ENCODE results near the gene EGR2.

The EGR2 gene

DNA sequence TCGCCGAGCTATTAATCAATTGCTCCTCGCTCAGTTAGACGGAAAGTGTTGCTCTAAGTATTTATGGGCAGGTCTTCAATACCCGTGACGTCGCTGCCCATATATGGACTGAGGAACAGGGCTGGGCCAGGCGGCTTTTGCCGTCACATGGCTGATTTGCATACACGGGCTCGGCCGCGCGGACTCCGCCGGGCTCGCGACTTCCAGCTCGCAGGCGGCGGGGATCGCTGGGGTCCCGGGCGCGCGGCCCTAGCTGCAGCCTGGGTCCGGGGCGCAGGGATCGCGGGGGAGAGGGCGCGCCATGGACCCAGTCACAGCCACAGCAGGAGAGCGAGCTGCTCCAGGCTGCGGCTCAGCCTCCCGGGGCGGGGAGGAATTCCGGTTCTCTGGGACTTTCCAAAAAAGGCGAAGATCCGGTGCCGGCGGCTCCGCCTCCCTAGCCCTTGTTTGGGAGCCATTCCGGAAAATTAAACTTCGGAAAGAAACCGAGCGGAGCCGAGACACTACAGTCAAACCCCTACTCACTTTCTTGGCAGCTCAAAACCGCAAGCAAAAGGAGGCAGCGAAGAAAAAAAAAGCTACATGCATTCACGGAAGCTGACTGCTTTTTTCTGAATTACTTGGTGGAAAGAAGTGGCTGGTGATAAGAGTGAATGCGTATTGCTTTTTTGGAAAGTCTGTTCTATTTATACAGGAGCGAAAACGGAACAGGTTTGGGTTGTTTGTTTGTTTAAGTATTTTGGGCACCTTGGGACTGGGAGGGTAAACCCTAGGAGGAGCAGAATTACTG, at the start of gene EGR2:
EGR2 (minus strand) TSS at position 36 of the 790 bp plus-strand sequence. CDS start 337 bp downstream, outside the sequence.
- peak; percentile 98 for DNase-seq (ENCODE audit: low spot score)

- DNase-seq (ENCODE audit: low spot score), result no peak
These were observed 46.3 kb upstream of the EGR2 start for GRCh38 chr10:62862447-62862846.

DNA sequence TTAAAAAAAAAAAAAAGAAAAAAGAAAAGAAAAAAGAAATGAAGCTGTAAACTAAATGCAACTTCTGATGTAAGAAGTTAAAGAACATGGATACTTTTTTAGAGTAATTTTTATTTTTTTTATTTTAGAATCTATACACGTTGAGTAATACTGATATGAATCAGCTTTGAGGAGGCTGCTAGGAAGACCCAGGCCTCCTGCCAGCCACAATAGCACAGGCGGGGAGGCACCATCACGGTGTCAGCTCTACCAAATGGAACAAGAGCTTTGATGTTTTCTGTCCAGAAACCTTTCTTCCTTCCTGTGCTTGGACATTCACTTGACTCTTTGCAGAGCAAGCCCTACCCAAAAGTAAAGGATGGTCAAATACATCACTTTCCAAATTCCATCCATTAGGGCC, 45.3 kb upstream of the EGR2 start:
- no peak for DNase-seq (ENCODE audit: low spot score)

- DNase-seq (ENCODE audit: low spot score), result no peak
These were observed 44.8 kb upstream of the EGR2 start for GRCh38 chr10:62860946-62861345.

GRCh38 chr10:62858364-62858763, 42.2 kb upstream of the EGR2 start:
- DNase-seq (ENCODE audit: low spot score), result no peak

DNA sequence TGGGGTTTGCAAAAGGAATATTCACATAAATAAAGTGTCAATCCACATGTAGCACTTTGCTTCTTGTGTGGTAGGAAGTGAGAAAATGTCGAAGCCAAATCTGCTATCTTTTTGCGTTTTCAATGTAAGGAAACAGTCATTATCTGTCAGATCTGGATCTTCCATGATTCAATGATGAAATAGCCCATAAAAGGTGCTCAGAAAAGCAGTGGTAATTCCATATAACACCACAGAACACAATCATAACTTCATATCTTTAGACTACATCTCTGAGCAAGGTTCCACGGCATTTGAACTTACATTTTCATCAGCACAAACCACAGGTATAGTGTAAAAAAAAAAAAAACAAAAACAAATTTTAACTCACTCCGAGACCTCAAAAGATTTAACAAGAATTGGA, 39.9 kb upstream of the EGR2 start:
- peak; percentile 46 for DNase-seq (ENCODE audit: low spot score)

- DNase-seq (ENCODE audit: low spot score), result no peak
These were observed 37.5 kb upstream of the EGR2 start for GRCh38 chr10:62853710-62854109.

DNA sequence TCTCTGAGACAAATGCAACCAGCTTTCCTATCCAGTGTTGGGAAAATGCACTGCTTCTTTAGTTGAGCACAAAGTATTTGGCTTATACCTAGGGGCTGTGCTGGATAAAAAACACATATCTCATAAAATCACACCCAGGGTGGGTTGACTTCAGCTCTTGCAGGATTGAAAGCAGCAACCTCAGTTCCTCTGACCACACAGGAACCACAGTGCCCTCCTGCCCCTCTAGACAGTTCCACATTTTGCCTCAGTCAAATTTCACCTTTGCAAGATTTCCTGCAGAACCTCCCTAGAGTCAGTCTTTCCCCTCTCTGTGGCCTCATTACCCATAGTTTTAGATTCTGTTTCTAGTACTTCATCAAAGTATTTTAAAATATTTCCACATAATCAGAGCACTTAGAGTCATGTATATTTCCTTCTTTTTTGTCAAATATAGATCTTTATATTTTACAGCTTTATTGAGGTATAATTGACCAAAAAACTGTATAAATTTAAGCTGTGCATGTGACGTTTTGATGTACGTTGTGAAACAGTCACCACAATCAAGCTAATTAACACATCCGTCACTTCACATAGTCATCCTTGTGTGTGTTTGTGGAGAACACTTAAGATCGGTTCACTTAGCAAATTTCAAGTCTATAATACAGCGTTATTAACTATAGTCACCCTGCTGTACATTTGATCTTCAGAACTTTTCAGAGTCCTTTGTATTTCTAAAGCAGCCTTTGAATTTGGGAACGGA, 37.0 kb upstream of the EGR2 start:
- DNase-seq (ENCODE audit: low spot score), result peak; percentile 7

DNA sequence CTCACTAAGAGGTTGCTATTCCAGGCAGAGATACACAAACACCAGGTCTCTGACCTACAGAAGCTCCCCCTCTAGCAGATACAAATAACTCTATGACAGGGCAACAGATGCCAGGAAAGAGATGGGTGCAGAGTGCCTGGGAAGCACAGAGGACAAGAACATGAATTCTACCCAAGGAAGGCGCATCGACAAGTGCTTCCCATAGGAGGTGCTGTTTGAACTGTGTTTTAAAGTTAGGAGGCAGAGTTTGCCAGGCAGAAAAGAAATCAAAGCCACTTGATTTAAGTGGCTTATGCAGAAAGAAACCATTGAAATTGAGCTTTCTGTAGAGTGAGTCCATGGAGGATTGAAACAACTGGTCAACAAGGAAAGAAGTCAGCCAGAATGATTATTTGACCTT, 35.3 kb upstream of the EGR2 start:
- DNase-seq (ENCODE audit: low spot score), result no peak

GRCh38 chr10:62850646-62851045, 34.5 kb upstream of the EGR2 start:
- DNase-seq (ENCODE audit: low spot score), result no peak

DNA sequence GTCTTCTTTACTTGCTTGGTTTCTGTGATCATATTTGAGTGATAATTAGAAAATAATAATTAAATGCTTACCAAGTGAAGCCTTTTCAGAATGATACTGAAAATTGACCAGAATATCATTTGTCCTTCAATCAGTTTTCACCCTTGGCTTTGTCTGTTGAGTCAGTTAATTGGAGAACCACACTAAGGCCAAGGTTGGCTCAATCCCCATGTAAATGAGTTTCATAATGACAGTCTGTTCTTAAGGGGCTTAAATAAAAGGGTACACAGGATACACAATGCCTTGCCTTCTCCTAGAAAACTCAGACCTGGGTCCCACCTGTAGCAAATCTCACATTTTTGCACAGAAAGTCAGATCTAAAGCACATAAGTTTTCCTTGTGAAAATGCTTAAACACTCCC, 31.3 kb upstream of the EGR2 start:
- DNase-seq (ENCODE audit: low spot score), result no peak

DNA sequence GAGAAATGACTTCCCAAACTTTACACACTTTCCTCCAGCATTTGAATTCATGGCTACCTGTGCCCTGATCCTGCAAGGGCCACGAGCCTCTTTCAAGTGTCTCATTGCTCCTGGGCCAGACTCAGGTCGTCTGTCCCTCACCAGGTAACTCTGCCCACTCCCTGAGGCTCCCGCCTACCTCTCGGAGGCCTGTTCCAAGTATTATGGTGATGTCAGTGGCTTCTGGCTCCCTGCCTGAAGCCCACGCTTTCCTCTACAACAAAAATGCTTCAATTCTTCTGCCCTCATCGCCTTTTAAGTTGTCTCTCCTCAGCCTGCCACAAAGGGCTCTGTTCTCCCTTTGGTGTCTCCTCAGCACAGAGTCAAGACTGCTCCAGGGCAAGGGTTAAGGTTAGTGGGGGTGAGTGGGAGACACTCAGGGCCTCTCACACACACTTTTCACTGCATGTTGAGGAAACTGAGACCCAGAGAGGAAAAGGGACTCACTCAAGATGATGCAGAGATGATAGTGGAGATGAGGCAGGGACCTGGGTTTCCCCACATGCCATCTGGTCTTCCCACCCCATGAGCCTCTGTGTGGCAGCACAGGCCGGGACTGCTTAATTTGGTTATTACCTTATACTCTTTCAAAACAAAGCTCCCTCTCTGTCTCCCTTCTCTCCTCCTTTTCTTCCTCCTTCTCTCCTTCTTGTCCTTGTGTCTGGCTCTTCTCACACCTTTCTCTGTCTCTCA, 28.3 kb upstream of the EGR2 start:
- no peak for DNase-seq (ENCODE audit: low spot score)

GRCh38 chr10:62843600-62843999, 27.4 kb upstream of the EGR2 start:
- no peak for DNase-seq (ENCODE audit: low spot score)

GRCh38 chr10:62842983-62843382, 26.8 kb upstream of the EGR2 start:
- DNase-seq (ENCODE audit: low spot score), result no peak

DNA sequence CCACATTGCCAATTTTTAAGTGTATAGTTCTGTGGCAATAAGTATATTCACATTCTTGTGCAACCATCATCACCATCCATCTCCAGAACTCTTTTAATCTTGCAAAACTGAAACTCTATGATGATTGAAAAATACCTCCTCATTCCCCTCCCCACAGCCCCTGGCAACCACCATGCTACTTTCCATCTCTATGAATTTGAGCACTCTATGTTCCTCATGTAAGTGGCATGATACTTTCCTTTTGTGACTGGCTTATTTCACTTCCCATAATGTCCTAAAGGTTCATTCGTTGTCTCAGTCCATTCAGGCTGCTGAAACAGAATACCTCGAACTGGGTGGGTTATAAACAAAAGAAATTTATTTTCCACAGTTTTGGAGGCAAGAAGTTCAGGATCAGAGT, 23.4 kb upstream of the EGR2 start:
- DNase-seq (ENCODE audit: low spot score), result no peak

DNA sequence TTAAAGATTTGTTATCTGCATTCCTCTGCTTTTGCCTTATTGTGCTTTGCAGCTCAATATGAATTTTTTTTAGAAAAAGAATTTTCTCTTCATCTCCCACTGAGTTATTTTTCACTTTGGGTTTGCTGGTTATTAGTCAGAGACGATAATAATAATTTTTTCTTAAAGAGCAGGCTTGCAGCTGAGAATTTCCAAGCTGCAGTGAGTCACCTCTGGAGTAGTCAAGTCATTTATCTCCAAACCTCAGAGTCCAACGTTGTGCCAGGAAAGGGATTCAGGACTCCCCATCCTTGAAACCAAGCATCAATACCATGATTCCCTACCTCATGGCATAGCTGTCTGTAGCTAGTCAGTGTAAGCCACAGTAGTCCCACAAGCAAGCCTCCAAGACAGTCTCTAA, 15.2 kb upstream of the EGR2 start:
- no peak for DNase-seq (ENCODE audit: low spot score)

DNA sequence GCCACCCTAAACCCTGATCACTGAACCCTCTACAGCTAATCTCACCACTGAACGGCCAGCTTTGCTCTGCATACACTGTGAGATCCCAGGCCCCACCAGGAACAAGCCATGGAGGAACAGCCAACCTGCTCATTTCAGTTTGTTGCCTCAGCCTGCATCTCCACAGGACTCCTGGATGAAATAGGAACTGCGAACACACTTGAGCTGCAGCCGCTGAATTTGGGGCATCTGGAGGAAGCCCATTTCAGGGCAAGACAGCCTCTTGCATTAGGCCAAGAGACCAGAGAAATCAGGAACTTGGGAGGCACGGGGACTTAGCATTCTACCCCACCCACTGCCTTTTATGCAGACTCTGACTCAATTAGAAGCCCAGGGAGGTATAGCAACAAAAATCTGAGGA, 14.5 kb upstream of the EGR2 start:
- DNase-seq (ENCODE audit: low spot score), result no peak

DNA sequence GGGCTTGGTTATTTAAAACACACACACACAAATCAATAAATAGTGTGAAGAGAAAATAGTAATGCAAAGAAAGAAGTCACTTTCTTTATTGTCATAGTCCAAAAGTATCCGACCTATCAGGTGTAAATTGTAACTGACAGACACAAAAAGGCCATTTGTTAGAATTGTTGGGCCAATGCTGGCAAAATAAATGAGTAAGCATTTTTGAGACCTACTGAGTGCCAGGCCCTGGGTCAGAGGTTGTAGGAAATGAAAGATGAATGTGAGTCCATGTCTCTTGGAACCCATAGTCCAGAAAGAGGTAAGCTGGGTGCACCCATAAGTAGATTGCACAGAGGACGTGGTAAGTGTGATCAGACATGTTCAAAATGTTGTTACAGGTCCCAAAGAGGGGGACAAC, 13.5 kb upstream of the EGR2 start:
- no peak for DNase-seq (ENCODE audit: low spot score)

DNA sequence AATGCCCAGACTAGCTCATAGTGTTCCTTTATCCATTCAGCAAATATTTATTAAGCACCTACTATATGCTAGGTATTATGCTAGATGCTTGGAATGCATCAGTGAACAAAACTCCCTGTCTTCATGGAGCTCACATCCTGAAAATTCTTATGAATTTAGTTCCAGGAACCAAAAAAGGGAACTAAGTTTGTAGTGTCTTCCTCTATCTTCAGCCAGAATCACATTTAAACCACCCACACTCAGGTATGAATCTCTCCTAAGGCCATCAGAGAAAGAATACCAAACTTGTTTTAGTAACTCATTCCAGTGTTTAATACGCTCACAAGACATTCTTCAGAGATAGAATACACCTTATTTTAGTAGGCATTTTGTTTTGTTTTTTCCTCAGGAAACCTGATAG, 10.1 kb upstream of the EGR2 start:
- no peak for DNase-seq (ENCODE audit: low spot score)

DNA sequence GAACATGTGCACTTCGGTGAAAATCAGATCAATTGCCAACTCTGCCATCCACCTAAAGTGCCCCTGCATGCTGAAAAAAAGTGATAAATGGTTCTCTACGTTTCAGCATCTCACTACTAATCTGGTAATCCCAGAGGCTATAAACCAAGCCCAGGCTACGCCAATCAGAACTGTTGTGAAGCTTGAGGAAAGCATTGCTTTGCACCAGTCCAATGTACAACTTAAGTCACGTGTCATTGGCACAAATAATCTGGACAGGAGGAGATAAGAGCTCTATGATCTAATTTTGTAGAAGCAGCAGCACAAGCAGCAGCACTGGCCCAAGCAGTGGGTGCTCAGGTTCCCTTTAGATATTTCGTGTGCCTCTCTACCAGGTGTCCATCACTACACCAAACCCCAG, 4.4 kb upstream of the EGR2 start:
- no peak for DNase-seq (ENCODE audit: low spot score)

DNA sequence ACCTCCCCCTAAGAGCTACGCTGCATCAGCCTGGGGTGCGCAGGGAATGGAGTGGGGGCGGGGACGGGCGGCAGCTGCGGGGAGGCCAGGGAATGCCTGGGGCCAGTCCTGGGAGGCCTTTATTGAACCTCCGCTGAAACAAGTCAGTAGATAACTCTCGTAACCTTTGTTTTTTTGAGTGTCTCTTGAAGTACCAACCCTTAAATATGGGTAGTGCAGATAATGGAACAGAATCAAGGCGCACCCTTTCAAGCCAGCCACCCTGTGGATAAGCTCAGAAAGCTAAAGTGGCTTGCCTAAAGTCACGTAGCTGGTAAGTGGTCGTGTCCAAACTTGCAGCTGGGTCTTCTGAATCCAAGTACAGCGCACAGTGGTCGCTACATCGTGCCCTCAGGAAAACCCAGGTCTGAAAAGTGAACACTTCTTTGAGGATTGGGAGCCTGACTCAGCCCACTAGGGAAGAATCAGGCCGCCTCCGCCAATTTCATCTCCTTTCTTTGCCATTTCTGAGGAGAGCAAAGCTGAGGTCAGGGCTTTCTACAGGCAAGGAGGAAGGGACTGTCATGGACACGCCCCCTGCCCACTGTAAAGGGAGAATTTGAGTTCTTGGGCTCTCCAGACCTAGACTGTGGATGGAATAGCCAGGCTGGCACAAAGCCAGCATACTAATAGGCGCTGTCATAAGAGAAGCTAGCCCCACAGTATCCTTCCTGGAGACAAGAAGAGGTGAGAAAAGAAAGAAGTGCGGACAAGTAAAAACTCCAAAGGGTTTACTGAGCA, 3.2 kb upstream of the EGR2 start:
- no peak for DNase-seq (ENCODE audit: low spot score)

- DNase-seq (ENCODE audit: low spot score), result peak; percentile 21
These were observed 2.4 kb upstream of the EGR2 start for GRCh38 chr10:62818426-62819011.
